Fibroblast of the aortic adventitia (primary cell): ENCODE measurements around the gene LRIT1. TPM values are rescaled to one million over a fixed set of nuclear protein-coding genes. Genes with fewer than 3 reads are reported as not detected.

Source experiments
- DNase-seq: peaks from one replicate; pipeline ENCODE4 v3.0.0-alpha.2; 2010; ENCODE audit warnings: low read depth
- H3K4me3 ChIP-seq: 2 replicates; pipeline ENCODE4 v1.5.1; 2011; ENCODE audit warnings: low read depth, mild to moderate bottlenecking, control low read depth, low read length, moderate library complexity
- CTCF ChIP-seq: IDR thresholded peaks from 2 replicates; pipeline ENCODE4 v1.5.1; 2011; ENCODE audit warnings: mild to moderate bottlenecking, low read length, control low read depth, inconsistent platforms; ENCODE audit not compliant: insufficient read depth
- total RNA-seq: library from RNA; depleted of rRNA; stranded (reverse); fragments of >200 nt; gene quantifications from 2 replicates; pipeline ENCODE4 v1.2.3, GENCODE V29; 2012; ENCODE audit warnings: low replicate concordance

Gene LRIT1
- total RNA-seq, 1 donor = not detected

- H3K4me3 ChIP-seq = no peak overlapping the region
- no peak for DNase-seq
- TF ChIP-seq CTCF = no peak
These were observed 3.9 kb downstream of the LRIT1 start for GRCh38 chr10:84237199-84238051.

- no peak overlapping the region for H3K4me3 ChIP-seq
- DNase-seq = no peak
- TF ChIP-seq CTCF = no peak
These were observed 4.5 kb downstream of the LRIT1 start for GRCh38 chr10:84236807-84237198.

- DNase-seq = no peak
- no peak for TF ChIP-seq CTCF
- no peak overlapping the region for H3K4me3 ChIP-seq
These were observed 6.2 kb downstream of the LRIT1 start for GRCh38 chr10:84235096-84235495.

- H3K4me3 ChIP-seq = no peak overlapping the region
- TF ChIP-seq CTCF = no peak
These were observed 6.9 kb downstream of the LRIT1 start for GRCh38 chr10:84234479-84234878.

GRCh38 chr10:84233940-84234339 is 7.4 kb downstream of the LRIT1 start:
- H3K4me3 ChIP-seq = no peak overlapping the region
- TF ChIP-seq CTCF = no peak
- DNase-seq = no peak

More at GRCh38 chr10:84234479-84234878, 6.9 kb downstream of the LRIT1 start:
- no peak for DNase-seq

GRCh38 chr10:84232376-84232775 is 9.0 kb downstream of the LRIT1 start:
- DNase-seq = no peak
- no peak for TF ChIP-seq CTCF
- H3K4me3 ChIP-seq = no peak overlapping the region
